Esophagus squamous epithelium (tissue), 5 donors: Measurements from ENCODE around the gene ECE1. TPM values are rescaled to one million over a fixed set of nuclear protein-coding genes. Genes with fewer than 3 reads are reported as not detected.
A peak's percentile ranks its signal among the peaks of the same experiment; 100 is the strongest.

Experiments used
- DNase-seq: peaks from one replicate; lab custom pipeline; 2025; lab: John Stamatoyannopoulos, UW
- H3K27ac ChIP-seq, 4 donors: fragments of 200-600 bp; sonication (generic); one replicate each; pipeline ENCODE4 v1.5.1; 2016 to 2019; ENCODE audit warnings: mild to moderate bottlenecking in 1 of 4
- H3K27me3 ChIP-seq, 4 donors: fragments of 200-600 bp; sonication (generic); 1 replicate in 3 of 4; 2 replicates in 1 of 4; pipeline versions ENCODE4 v1.5.1 to v1.6.0; 2017 to 2021; ENCODE audit warnings: antibody characterized with exemption in 1 of 4
- H3K36me3 ChIP-seq, 3 donors: fragments of 200-600 bp; sonication (generic); one replicate each; pipeline ENCODE4 v1.5.1; 2016 to 2019
- H3K4me1 ChIP-seq, 3 donors: fragments of 200-600 bp; sonication (generic); one replicate each; pipeline ENCODE4 v1.5.1; 2017 to 2019
- H3K4me3 ChIP-seq, 4 donors: fragments of 200-600 bp; sonication (generic); 1 replicate in 3 of 4; 2 replicates in 1 of 4; pipeline ENCODE4 v1.5.1; 2016 to 2019; ENCODE audit warnings: mild to moderate bottlenecking in 2 of 4, moderate library complexity in 1 of 4
- H3K9me3 ChIP-seq, 3 donors: fragments of 200-600 bp; sonication (generic); one replicate each; pipeline ENCODE4 v1.5.1; 2016 to 2019
- CTCF ChIP-seq, 6 experiments: fragments of 450-650 bp in 4 of 6; fragments of 200-600 bp in 2 of 6; sonication (generic) in 2 of 6; IDR thresholded peaks; one replicate each; pipeline ENCODE4 v1.5.1; 2016 to 2019; ENCODE audit warnings: antibody characterized with exemption in 6 of 6, mild to moderate bottlenecking in 4 of 6, moderate library complexity in 4 of 6
- POLR2A ChIP-seq, 4 donors: fragments of 450-650 bp; IDR thresholded peaks; one replicate each; pipeline ENCODE4 v1.6.1; 2017; ENCODE audit warnings: antibody characterized with exemption in 4 of 4, mild to moderate bottlenecking in 4 of 4, moderate library complexity in 3 of 4
- WGBS, 2 donors: methylation state at CpG; one replicate each; pipeline ENCODE4 v1.1.5; 2018; 5-methylcytosine and 5-hydroxymethylcytosine counted together
- intact Hi-C: fragments of 100-400 bp; cut with DNase I; formaldehyde crosslinking; loops from one replicate; pipeline ENCODE4 v1.15.0; 2022
- total RNA-seq, 4 donors: library from RNA; depleted of rRNA; stranded (reverse); fragments of >200 nt; gene quantifications; one replicate each; pipeline ENCODE4 v1.1.0, GENCODE V29; 2016
- donor health status: DM: yes; HTN: yes; CAD: no.

Gene ECE1
- total RNA-seq, 4 donors from 2014 or later, result 11.3 to 42.2 (median 24.1) TPM

DNA sequence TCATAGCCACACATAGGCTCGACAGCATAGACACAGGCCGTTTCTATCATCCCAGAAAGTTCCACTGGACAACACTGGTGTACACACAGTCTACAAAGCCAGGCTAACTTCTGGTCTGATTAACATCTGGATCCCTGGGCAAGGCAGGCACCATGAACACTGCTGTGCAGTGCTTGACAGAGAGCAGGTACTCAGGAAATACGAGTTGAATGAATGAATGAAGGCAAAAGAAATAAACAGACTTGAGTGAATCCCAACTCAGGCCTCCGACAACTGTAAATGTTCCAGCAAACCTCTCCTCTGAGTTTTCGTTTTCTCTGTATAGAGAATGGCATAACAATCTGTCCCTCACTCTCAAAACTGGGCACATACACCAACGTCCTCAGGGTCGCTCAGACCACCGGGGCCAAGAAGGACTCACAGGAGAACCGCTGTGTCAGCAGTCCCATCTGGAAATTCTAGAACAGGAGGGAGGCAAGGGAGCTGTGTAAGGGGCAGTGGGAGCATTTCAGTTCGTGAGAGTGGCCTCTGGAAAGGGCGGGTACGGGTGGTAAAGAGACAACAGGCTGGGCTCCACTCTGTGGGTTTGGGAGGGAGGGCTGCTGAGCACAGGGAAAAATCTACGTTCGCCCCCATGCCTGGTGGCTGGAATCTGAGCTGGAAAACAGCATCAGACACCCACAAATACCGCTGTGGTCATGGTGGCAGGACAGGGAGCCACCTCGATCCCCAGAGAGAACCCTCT, 15.1 kb upstream of the ECE1 start:
- Histone ChIP-seq H3K9me3 (no peaks in the 10 kb centered on the region), H3K4me1 (peaks cover 33 to 86% (median 59%) of the 10 kb centered on the region in 3 donors), H3K36me3 (no peaks in the 10 kb centered on the region), H3K27ac (peak overlapping the region; percentile 9 to 55 (median 50)), H3K27me3 (peaks cover 0 to 2% (median 0%) of the 10 kb centered on the region in 4 donors), H3K4me3 (no peak overlapping the region)
- DNase-seq, result no peak
- WGBS, 2 donors, result 82 to 90% methylated on average over 13 to 16 of the region's 16 CpGs
- intact Hi-C loops, result no loop called here
- TF ChIP-seq CTCF (IDR thresholded peaks at IDR 0.05) (no peak), POLR2A (IDR thresholded peaks at IDR 0.05) (no peak)

DNA sequence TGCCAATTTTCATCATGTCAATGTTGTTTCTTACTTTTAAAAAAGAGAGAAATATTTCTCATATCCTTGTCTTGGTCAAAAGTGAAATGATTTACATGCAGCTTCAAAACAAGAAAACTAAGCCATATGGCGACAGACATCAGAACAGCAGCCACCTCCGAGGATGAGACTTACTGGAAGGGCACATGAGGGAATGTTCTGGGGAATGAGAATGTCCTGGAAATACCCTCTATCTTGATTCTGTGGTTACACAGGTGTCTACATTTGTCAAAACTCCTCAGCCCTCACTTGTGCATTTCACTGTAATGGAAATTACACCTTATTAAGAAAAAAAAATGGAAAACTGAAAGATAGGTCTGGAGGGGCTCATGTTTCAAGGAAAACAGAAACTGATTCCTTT, 14.2 kb upstream of the ECE1 start:
- no peak overlapping the region for H3K27ac ChIP-seq
- peaks cover 33 to 86% (median 57%) of the 10 kb centered on the region in 3 donors for H3K4me1 ChIP-seq
- WGBS, 2 donors, result 61 to 78% methylated on average over 2 of the region's 2 CpGs
- H3K36me3 ChIP-seq, result no peaks in the 10 kb centered on the region
- no peak for DNase-seq
- peaks cover 0 to 9% (median 0%) of the 10 kb centered on the region in 4 donors for H3K27me3 ChIP-seq
- no peak overlapping the region for H3K4me3 ChIP-seq
- intact Hi-C loops, result no loop called here
- TF ChIP-seq POLR2A (IDR thresholded peaks at IDR 0.05) (no peak), CTCF (IDR thresholded peaks at IDR 0.05) (no peak)
- no peaks in the 10 kb centered on the region for H3K9me3 ChIP-seq

GRCh38 chr1:21302747-21303715, 12.8 kb upstream of the ECE1 start:
- DNase-seq, result no peak
- intact Hi-C loops, result no loop called here

GRCh38 chr1:21301794-21302440, 11.7 kb upstream of the ECE1 start:
- Histone ChIP-seq H3K9me3 (no peaks in the 10 kb centered on the region), H3K27ac (peak overlapping the region in 2 of 4 donors; percentile 13 to 66), H3K4me3 (no peak overlapping the region), H3K36me3 (no peaks in the 10 kb centered on the region), H3K27me3 (peaks cover 0 to 9% (median 0%) of the 10 kb centered on the region in 4 donors), H3K4me1 (peaks cover 16 to 80% (median 33%) of the 10 kb centered on the region in 3 donors)
- TF ChIP-seq POLR2A (IDR thresholded peaks at IDR 0.05), result no peak
- no peak for TF ChIP-seq CTCF (IDR thresholded peaks at IDR 0.05)
- WGBS, 2 donors, result 64 to 69% methylated on average over 7 to 8 of the region's 10 CpGs
- intact Hi-C loops, result no loop called here
- no peak for DNase-seq

More at GRCh38 chr1:21302747-21303715, 12.8 kb upstream of the ECE1 start:
- Histone ChIP-seq H3K27ac (peak overlapping the region; percentile 13 to 66 (median 47)), H3K36me3 (no peaks in the 10 kb centered on the region), H3K4me1 (peaks cover 24 to 86% (median 44%) of the 10 kb centered on the region in 3 donors), H3K27me3 (peaks cover 0 to 9% (median 0%) of the 10 kb centered on the region in 4 donors), H3K9me3 (no peaks in the 10 kb centered on the region), H3K4me3 (no peak overlapping the region)
- TF ChIP-seq CTCF (IDR thresholded peaks at IDR 0.05) (no peak), POLR2A (IDR thresholded peaks at IDR 0.05) (no peak)
- 29 to 38% methylated on average over 5 to 11 of the region's 11 CpGs for WGBS, 2 donors
